Measurements from ENCODE around the gene SPEN. TPM values are rescaled to one million over a fixed set of nuclear protein-coding genes. Genes with fewer than 3 reads are reported as not detected.
"Not testable (repeated sequence)": the region's sequence is repeated elsewhere in the genome, so short reads cannot be mapped to it uniquely, and the experiment has no call there.

Gene SPEN
- total and polyA plus RNA-seq, 7 experiments from 2014 or later: 10.1 to 92.1 (median 77.9) TPM

GRCh38 chr1:15836772-15837669 lies 10.5 kb upstream of the SPEN start:
- Mint-ChIP-seq H3K36me3 (peaks cover 0 to 7% (median 0%) of the 10 kb centered on the region in 5 donors), H3K27me3 (peaks cover 0 to 3% (median 0%) of the 10 kb centered on the region in 5 donors), H3K9me3 (peaks cover 0 to 6% (median 0%) of the 10 kb centered on the region in 11 donors), H3K4me3 (peak overlapping the region; percentile 88 to 100 (median 96)), H3K4me1 (peaks cover under 1 to 30% (median 19%) of the 10 kb centered on the region in 7 donors), H3K27ac (peak overlapping the region in 8 of 9 donors; percentile 76 to 100 (median 98))
- CTCF ChIA-PET: no interaction called here
- DNase-seq (peak; percentile 12 to 87 (median 31)), ATAC-seq (peak; percentile 20)
- Histone ChIP-seq H3K9me3 (ENCODE audit: control insufficient read depth in 2 of 3, low read length in 3 of 3) (no peaks in the 10 kb centered on the region), H3K4me3 (ENCODE audit: low read length) (no peak overlapping the region), H3K4me1 (ENCODE audit: control insufficient read depth in 2 of 2, insufficient read depth in 2 of 2, low read length in 2 of 2) (peaks cover 12 to 16% of the 10 kb centered on the region in 2 donors), H3K27me3 (ENCODE audit: control insufficient read depth in 2 of 2, insufficient read depth in 2 of 2, low read length in 2 of 2) (no peaks in the 10 kb centered on the region), H3K27ac (ENCODE audit: low read depth, low read length) (peak overlapping the region; percentile 98), H3K36me3 (ENCODE audit: control insufficient read depth in 2 of 3, insufficient read depth in 3 of 3, low read length in 3 of 3) (peaks cover 0 to 7% (median 0%) of the 10 kb centered on the region in 3 experiments)
- intact Hi-C loops (cut with micrococcal nuclease): loop anchor here (5.0 to 10.0 kb wide), 2 partner anchors 220 to 1068 kb away; partner anchors contain the start of gene DDI2 (in 1 of the 2)
- POLR2A ChIA-PET: interaction anchor here (0.8 to 4.5 kb wide), 7 partner anchors 10 to 139 kb away, joined by 3 to 133 read pairs (median 4); partner anchors contain the start of genes SPEN and ZBTB17

- peaks cover 0 to 3% (median 0%) of the 10 kb centered on the region in 5 donors for H3K27me3 Mint-ChIP-seq
- peaks cover 0 to 26% (median 17%) of the 10 kb centered on the region in 7 donors for H3K4me1 Mint-ChIP-seq
- CTCF ChIA-PET: interaction anchor here (0.8 kb wide), 1 partner anchor 10 kb away, joined by 5 read pairs; the partner anchor contains the start of gene SPEN
- peaks cover 10 to 14% of the 10 kb centered on the region in 2 donors for H3K4me1 ChIP-seq (ENCODE audit: control insufficient read depth in 2 of 2, insufficient read depth in 2 of 2, low read length in 2 of 2)
- peaks cover 0 to 7% (median 0%) of the 10 kb centered on the region in 3 experiments for H3K36me3 ChIP-seq (ENCODE audit: control insufficient read depth in 2 of 3, insufficient read depth in 3 of 3, low read length in 3 of 3)
- peaks cover 0 to 6% (median 0%) of the 10 kb centered on the region in 11 donors for H3K9me3 Mint-ChIP-seq
- H3K36me3 Mint-ChIP-seq: peaks cover 0 to 7% (median 0%) of the 10 kb centered on the region in 5 donors
- no peak overlapping the region for H3K4me3 ChIP-seq (ENCODE audit: low read length)
- DNase-seq (no peak), ATAC-seq (no peak)
- peak overlapping the region in 4 of 9 donors; percentile 3 to 100 (median 70) for H3K27ac Mint-ChIP-seq
- H3K27ac ChIP-seq (ENCODE audit: low read depth, low read length): no peak overlapping the region
- no peaks in the 10 kb centered on the region for H3K27me3 ChIP-seq (ENCODE audit: control insufficient read depth in 2 of 2, insufficient read depth in 2 of 2, low read length in 2 of 2)
- POLR2A ChIA-PET: interaction anchor here (1.2 to 4.5 kb wide), 3 partner anchors 9 to 69 kb away, joined by 3 to 133 read pairs (median 9); partner anchors contain the start of gene SPEN
- intact Hi-C loops (cut with micrococcal nuclease): loop anchor here (5.0 to 10.0 kb wide), 2 partner anchors 221 to 1067 kb away; partner anchors contain the start of gene DDI2 (in 1 of the 2)
- H3K4me3 Mint-ChIP-seq: peak overlapping the region in 4 of 10 donors; percentile 1 to 96 (median 10)
- no peaks in the 10 kb centered on the region for H3K9me3 ChIP-seq (ENCODE audit: control insufficient read depth in 2 of 3, low read length in 3 of 3)
Measured at GRCh38 chr1:15837931-15838330, 9.6 kb upstream of the SPEN start.

- Histone ChIP-seq H3K4me3 (ENCODE audit: low read length) (no peak overlapping the region), H3K36me3 (ENCODE audit: control insufficient read depth in 2 of 3, insufficient read depth in 3 of 3, low read length in 3 of 3) (peaks cover 0 to 7% (median 0%) of the 10 kb centered on the region in 3 experiments), H3K27me3 (ENCODE audit: control insufficient read depth in 2 of 2, insufficient read depth in 2 of 2, low read length in 2 of 2) (no peaks in the 10 kb centered on the region), H3K27ac (ENCODE audit: low read depth, low read length) (no peak overlapping the region), H3K9me3 (ENCODE audit: control insufficient read depth in 2 of 3, low read length in 3 of 3) (no peaks in the 10 kb centered on the region), H3K4me1 (ENCODE audit: control insufficient read depth in 2 of 2, insufficient read depth in 2 of 2, low read length in 2 of 2) (peaks cover 7 to 9% of the 10 kb centered on the region in 2 donors)
- ATAC-seq (no peak), DNase-seq (no peak)
- intact Hi-C loops (cut with micrococcal nuclease): loop anchor here (5.0 to 10.0 kb wide), 2 partner anchors 221 to 1066 kb away; partner anchors contain the start of gene DDI2 (in 1 of the 2)
- peaks cover 0 to 6% (median 0%) of the 10 kb centered on the region in 11 donors for H3K9me3 Mint-ChIP-seq
- H3K36me3 Mint-ChIP-seq: peaks cover 0 to 7% (median 0%) of the 10 kb centered on the region in 5 donors
- ChIA-PET CTCF (interaction anchor here (0.8 kb wide), 1 partner anchor 9 kb away, joined by 5 read pairs; the partner anchor contains the start of gene SPEN), POLR2A (interaction anchor here (0.6 to 4.5 kb wide), 3 partner anchors 8 to 29 kb away, joined by 5 to 133 read pairs (median 9); partner anchors contain the start of gene SPEN)
- peaks cover 0 to 22% (median 13%) of the 10 kb centered on the region in 7 donors for H3K4me1 Mint-ChIP-seq
- peak overlapping the region in 1 of 10 donors; percentile 8 for H3K4me3 Mint-ChIP-seq
- peak overlapping the region in 1 of 9 donors; percentile 20 for H3K27ac Mint-ChIP-seq
- peaks cover 0 to 3% (median 0%) of the 10 kb centered on the region in 5 donors for H3K27me3 Mint-ChIP-seq
Measured at GRCh38 chr1:15838721-15839120, 8.8 kb upstream of the SPEN start.

GRCh38 chr1:15843826-15844572 lies 3.5 kb upstream of the SPEN start:
- Mint-ChIP-seq H3K4me1 (peaks cover 4 to 32% (median 14%) of the 10 kb centered on the region in 7 donors), H3K9me3 (no peaks in the 10 kb centered on the region), H3K36me3 (no peaks in the 10 kb centered on the region), H3K27me3 (no peaks in the 10 kb centered on the region), H3K27ac (no peak overlapping the region), H3K4me3 (peak overlapping the region in 1 of 10 donors; percentile 15)
- intact Hi-C loops (cut with micrococcal nuclease): no loop called here
- Histone ChIP-seq H3K9me3 (ENCODE audit: control insufficient read depth in 2 of 3, low read length in 3 of 3) (no peaks in the 10 kb centered on the region), H3K4me3 (ENCODE audit: low read length) (no peak overlapping the region), H3K27ac (ENCODE audit: low read depth, low read length) (no peak overlapping the region), H3K4me1 (ENCODE audit: control insufficient read depth in 2 of 2, insufficient read depth in 2 of 2, low read length in 2 of 2) (peaks cover 9 to 14% of the 10 kb centered on the region in 2 donors), H3K36me3 (ENCODE audit: control insufficient read depth in 2 of 3, insufficient read depth in 3 of 3, low read length in 3 of 3) (no peaks in the 10 kb centered on the region), H3K27me3 (ENCODE audit: control insufficient read depth in 2 of 2, insufficient read depth in 2 of 2, low read length in 2 of 2) (no peaks in the 10 kb centered on the region)
- ChIA-PET CTCF (interaction anchor here (0.6 kb wide), 1 partner anchor 21 kb away, joined by 3 read pairs; no protein-coding TSS in a partner anchor), POLR2A (interaction anchor here (0.7 to 11.0 kb wide), 4 partner anchors 6 to 1060 kb away, joined by 3 to 227 read pairs (median 68); no protein-coding TSS in a partner anchor)
- no peak for DNase-seq
- ATAC-seq: no peak

- H3K4me3 ChIP-seq (ENCODE audit: low read length); H3K27me3 ChIP-seq (ENCODE audit: control insufficient read depth in 2 of 2, insufficient read depth in 2 of 2, low read length in 2 of 2); H3K9me3 ChIP-seq (ENCODE audit: control insufficient read depth in 2 of 3, low read length in 3 of 3); ATAC-seq; H3K27me3 Mint-ChIP-seq; H3K36me3 Mint-ChIP-seq; DNase-seq; H3K36me3 ChIP-seq (ENCODE audit: control insufficient read depth in 2 of 3, insufficient read depth in 3 of 3, low read length in 3 of 3); H3K27ac ChIP-seq (ENCODE audit: low read depth, low read length); CTCF ChIA-PET; H3K9me3 Mint-ChIP-seq: not testable (repeated sequence)
- POLR2A ChIA-PET: interaction anchor here (1.9 to 11.0 kb wide), 3 partner anchors 8 to 130 kb away, joined by 7 to 227 read pairs (median 133); partner anchors contain the start of gene ZBTB17
- Mint-ChIP-seq H3K4me3 (peak overlapping the region; percentile 25 to 98 (median 94)), H3K27ac (peak overlapping the region in 8 of 9 donors; percentile 65 to 98 (median 94)), H3K4me1 (peaks cover 16 to 51% (median 33%) of the 10 kb centered on the region in 7 donors)
- peaks cover 20 to 26% of the 10 kb centered on the region in 2 donors for H3K4me1 ChIP-seq (ENCODE audit: control insufficient read depth in 2 of 2, insufficient read depth in 2 of 2, low read length in 2 of 2)
- intact Hi-C loops (cut with micrococcal nuclease): loop anchor here (5.0 kb wide), 3 partner anchors 71 to 506 kb away; partner anchors contain the start of gene FBXO42 (in 1 of the 2)
Measured at GRCh38 chr1:15846056-15846455, 1.5 kb upstream of the SPEN start.

All from naive thymus-derived CD4-positive, alpha-beta T cell (primary cell).